ENCODE measurements around the gene NPHS1. TPM values are rescaled to one million over a fixed set of nuclear protein-coding genes. Genes with fewer than 3 reads are reported as not detected.

Gene NPHS1
- total and polyA plus RNA-seq, 4 donors = not detected

- intact Hi-C loops (cut with DNase I) = no loop called here
- no peaks in the 10 kb centered on the region for H3K9me3 ChIP-seq (ENCODE audit: control insufficient read depth, low read length)
These were observed 39.0 kb downstream of the NPHS1 start for GRCh38 chr19:35813043-35813890.

DNA sequence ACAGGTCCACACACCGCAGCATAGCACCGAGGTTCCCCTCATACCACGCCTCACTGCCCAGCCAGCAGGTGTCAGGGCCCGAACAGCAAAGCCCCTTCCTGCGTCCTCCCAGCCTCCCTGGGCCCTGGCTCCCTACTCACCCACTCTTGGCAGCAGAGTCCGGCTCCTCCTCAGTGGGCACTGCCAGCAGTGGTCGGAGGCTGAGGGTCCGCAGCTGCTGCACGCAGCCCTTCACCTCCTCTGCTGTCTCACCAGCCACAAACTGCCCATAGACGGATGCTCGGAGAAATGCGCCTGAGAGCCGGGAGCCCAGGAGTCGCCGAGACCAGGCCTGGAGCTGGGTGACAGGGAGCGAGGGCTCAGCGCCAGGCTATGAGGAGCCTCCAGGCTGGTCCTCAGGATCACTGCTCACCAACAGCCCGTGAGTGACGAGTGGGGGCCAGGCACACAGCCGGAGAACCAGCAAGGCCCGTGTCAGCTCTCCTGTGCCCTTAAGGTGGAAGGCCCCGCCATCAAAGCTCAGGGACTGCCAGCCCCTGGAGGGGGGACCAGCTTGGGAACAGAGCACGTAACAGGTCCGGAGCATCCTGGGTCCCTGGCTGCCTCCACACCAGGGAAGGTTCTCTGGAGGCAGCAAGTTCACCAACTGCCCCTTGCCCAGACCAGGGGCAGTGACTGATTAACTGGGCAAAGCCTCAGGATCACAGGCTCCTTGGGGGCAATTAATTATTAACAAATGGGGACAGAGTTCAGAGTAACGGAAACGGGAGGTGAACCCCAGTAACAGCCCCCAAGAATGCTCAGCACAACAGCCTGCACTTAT lies 39.9 kb downstream of the NPHS1 start, which contains the start of gene PRODH2:
PRODH2 (minus strand) TSS at position 626 of the 823 bp plus-strand sequence; CDS start at position 586, 40 bp downstream.
- no peak for DNase-seq
- no peaks in the 10 kb centered on the region for H3K4me1 ChIP-seq (ENCODE audit: control insufficient read depth in 1 of 2, insufficient read depth in 2 of 2, low read length in 2 of 2)

More at GRCh38 chr19:35813043-35813890, 39.0 kb downstream of the NPHS1 start:
- ATAC-seq (ENCODE audit: low FRiP score) = no peak
- Histone ChIP-seq H3K27ac (ENCODE audit: low read depth in 1 of 2, low read length in 2 of 2) (no peak overlapping the region), H3K4me1 (ENCODE audit: control insufficient read depth in 1 of 2, insufficient read depth in 2 of 2, low read length in 2 of 2) (no peaks in the 10 kb centered on the region), H3K27me3 (ENCODE audit: control insufficient read depth in 1 of 2, insufficient read depth in 2 of 2, low read length in 1 of 2) (no peaks in the 10 kb centered on the region), H3K36me3 (ENCODE audit: control insufficient read depth in 1 of 2, insufficient read depth in 2 of 2, low read length in 1 of 2) (no peaks in the 10 kb centered on the region), H3K4me3 (ENCODE audit: low read length in 2 of 2) (no peak overlapping the region)
- DNase-seq = no peak
- 82% methylated on average over 11 of the region's 11 CpGs for WGBS, 2 donors

DNA sequence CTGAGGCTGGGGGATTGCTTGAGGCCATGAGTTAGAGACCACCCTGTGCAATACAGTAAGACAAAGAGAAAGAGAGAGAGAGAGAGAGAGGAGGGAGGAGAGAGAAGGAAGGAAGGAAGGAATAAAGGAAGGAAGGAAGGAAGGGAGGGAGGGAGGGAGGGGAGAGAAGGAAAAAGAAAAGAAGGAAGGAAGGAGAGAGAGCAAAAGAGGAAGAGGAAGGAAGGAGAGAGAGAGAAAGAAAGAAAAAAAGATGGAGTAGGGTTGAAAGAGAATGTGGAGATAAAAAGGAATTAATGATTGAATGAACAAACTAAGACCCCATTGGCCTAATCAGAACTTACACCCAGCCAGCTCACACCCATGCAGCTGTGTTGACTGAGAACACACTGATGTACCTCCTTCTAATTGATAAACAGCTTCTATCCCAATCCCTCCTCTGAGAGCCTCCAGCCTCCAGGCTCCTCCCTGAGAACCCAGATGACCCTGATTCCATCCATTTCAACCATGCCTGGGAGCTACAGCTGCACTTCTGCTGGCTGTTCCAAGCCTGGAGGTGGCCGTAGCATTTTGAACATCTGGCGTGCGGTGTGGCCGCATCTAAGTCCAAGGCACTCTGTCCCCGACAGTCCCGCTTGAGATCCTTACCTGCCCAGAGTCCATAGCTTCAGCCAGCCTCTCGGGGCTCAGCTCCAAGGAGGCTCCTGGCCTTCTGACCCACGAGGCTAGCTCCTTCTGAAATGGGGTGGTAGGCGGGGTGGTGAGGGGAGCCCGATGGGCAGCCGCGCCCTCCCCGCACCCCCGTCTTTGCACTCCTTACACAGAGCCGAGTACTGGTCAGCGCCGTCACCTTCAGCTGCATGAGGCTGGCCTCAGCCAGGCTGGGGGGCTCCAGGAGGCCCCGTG lies 40.7 kb downstream of the NPHS1 start:
- Histone ChIP-seq H3K27ac (ENCODE audit: low read depth in 1 of 2, low read length in 2 of 2) (no peak overlapping the region), H3K4me1 (ENCODE audit: control insufficient read depth in 1 of 2, insufficient read depth in 2 of 2, low read length in 2 of 2) (no peaks in the 10 kb centered on the region), H3K4me3 (ENCODE audit: low read length in 2 of 2) (no peak overlapping the region), H3K36me3 (ENCODE audit: control insufficient read depth in 1 of 2, insufficient read depth in 2 of 2, low read length in 1 of 2) (no peaks in the 10 kb centered on the region), H3K27me3 (ENCODE audit: control insufficient read depth in 1 of 2, insufficient read depth in 2 of 2, low read length in 1 of 2) (no peaks in the 10 kb centered on the region), H3K9me3 (ENCODE audit: control insufficient read depth, low read length) (no peaks in the 10 kb centered on the region)
- no peak for DNase-seq
- peak; percentile 26 for ATAC-seq (ENCODE audit: low FRiP score)
- WGBS, 2 donors = 62 to 68% methylated on average over 13 to 18 of the region's 18 CpGs
- intact Hi-C loops (cut with DNase I) = no loop called here

More for the DNA sequence above, 39.9 kb downstream of the NPHS1 start, which contains the start of gene PRODH2:
- WGBS, 2 donors = 60 to 62% methylated on average over 26 of the region's 26 CpGs
- Histone ChIP-seq H3K27me3 (ENCODE audit: control insufficient read depth in 1 of 2, insufficient read depth in 2 of 2, low read length in 1 of 2) (no peaks in the 10 kb centered on the region), H3K27ac (ENCODE audit: low read depth in 1 of 2, low read length in 2 of 2) (no peak within 1 kb of the TSS), H3K36me3 (ENCODE audit: control insufficient read depth in 1 of 2, insufficient read depth in 2 of 2, low read length in 1 of 2) (no peaks in the 10 kb centered on the region), H3K4me3 (ENCODE audit: low read length in 2 of 2) (no peak within 1 kb of the TSS), H3K9me3 (ENCODE audit: control insufficient read depth, low read length) (no peaks in the 10 kb centered on the region)
- intact Hi-C loops (cut with DNase I) = no loop called here
- ATAC-seq (ENCODE audit: low FRiP score) = no peak

DNA sequence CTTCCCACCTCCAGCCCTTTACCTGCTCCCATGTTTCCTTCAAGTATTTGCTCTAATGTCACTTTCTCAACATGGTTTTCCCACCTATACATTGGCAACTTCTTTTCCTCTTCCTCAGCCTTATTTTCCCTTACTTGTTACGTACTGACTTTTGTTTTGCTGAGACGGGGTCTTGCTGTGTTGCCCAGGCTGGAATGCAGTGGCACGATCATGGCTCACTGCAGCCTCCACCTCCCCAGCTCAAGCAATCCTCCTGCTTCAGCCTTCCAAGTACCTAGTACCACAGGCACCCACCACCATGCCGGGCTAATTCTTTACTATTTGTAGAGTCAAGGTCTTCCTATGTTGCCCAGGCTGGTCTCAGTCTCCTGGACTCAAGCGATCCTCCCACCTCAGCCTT lies 44.7 kb downstream of the NPHS1 start:
- H3K27me3 ChIP-seq (ENCODE audit: control insufficient read depth in 1 of 2, insufficient read depth in 2 of 2, low read length in 1 of 2) = no peaks in the 10 kb centered on the region
- H3K9me3 ChIP-seq (ENCODE audit: control insufficient read depth, low read length) = no peaks in the 10 kb centered on the region
- no peak for ATAC-seq (ENCODE audit: low FRiP score)
- intact Hi-C loops (cut with DNase I) = no loop called here
- H3K4me3 ChIP-seq (ENCODE audit: low read length in 2 of 2) = no peak overlapping the region
- WGBS, 2 donors = 86% methylated on average over 5 of the region's 5 CpGs
- DNase-seq = no peak
- no peaks in the 10 kb centered on the region for H3K36me3 ChIP-seq (ENCODE audit: control insufficient read depth in 1 of 2, insufficient read depth in 2 of 2, low read length in 1 of 2)
- no peaks in the 10 kb centered on the region for H3K4me1 ChIP-seq (ENCODE audit: control insufficient read depth in 1 of 2, insufficient read depth in 2 of 2, low read length in 2 of 2)
- no peak overlapping the region for H3K27ac ChIP-seq (ENCODE audit: low read depth in 1 of 2, low read length in 2 of 2)

DNA sequence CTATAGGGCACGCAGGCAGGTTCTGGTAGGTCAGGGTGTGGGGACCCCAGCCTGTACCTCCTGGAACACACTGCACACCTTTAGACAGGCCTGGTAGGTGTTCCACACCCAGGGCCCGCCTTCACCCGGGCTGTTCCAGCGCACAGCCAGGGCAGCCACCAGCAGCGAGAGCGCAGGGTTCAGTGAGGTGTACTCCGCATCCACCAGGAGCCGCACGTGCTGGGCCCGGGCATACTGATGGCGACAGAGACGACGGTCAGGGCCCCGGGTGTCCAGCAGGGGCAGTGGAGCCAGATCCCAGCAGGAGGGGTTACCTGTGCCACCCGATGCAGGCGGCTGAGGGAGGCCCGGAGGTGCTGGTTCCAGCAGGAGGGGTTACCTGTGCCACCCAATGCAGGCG lies 45.7 kb downstream of the NPHS1 start:
- Histone ChIP-seq H3K4me1 (ENCODE audit: control insufficient read depth in 1 of 2, insufficient read depth in 2 of 2, low read length in 2 of 2) (no peaks in the 10 kb centered on the region), H3K9me3 (ENCODE audit: control insufficient read depth, low read length) (no peaks in the 10 kb centered on the region), H3K27ac (ENCODE audit: low read depth in 1 of 2, low read length in 2 of 2) (no peak overlapping the region), H3K4me3 (ENCODE audit: low read length in 2 of 2) (no peak overlapping the region), H3K36me3 (ENCODE audit: control insufficient read depth in 1 of 2, insufficient read depth in 2 of 2, low read length in 1 of 2) (no peaks in the 10 kb centered on the region), H3K27me3 (ENCODE audit: control insufficient read depth in 1 of 2, insufficient read depth in 2 of 2, low read length in 1 of 2) (no peaks in the 10 kb centered on the region)
- ATAC-seq (ENCODE audit: low FRiP score) = no peak
- no peak for DNase-seq
- WGBS, 2 donors = 82 to 87% methylated on average over 18 of the region's 18 CpGs
- intact Hi-C loops (cut with DNase I) = no loop called here

GRCh38 chr19:35805526-35806102 lies 46.7 kb downstream of the NPHS1 start:
- Histone ChIP-seq H3K27ac (ENCODE audit: low read depth in 1 of 2, low read length in 2 of 2) (no peak overlapping the region), H3K4me3 (ENCODE audit: low read length in 2 of 2) (no peak overlapping the region), H3K27me3 (ENCODE audit: control insufficient read depth in 1 of 2, insufficient read depth in 2 of 2, low read length in 1 of 2) (no peaks in the 10 kb centered on the region), H3K9me3 (ENCODE audit: control insufficient read depth, low read length) (no peaks in the 10 kb centered on the region), H3K36me3 (ENCODE audit: control insufficient read depth in 1 of 2, insufficient read depth in 2 of 2, low read length in 1 of 2) (no peaks in the 10 kb centered on the region), H3K4me1 (ENCODE audit: control insufficient read depth in 1 of 2, insufficient read depth in 2 of 2, low read length in 2 of 2) (no peaks in the 10 kb centered on the region)
- WGBS, 2 donors = 64 to 68% methylated on average over 5 of the region's 5 CpGs
- intact Hi-C loops (cut with DNase I) = no loop called here
- ATAC-seq (ENCODE audit: low FRiP score) (no peak), DNase-seq (no peak)

GRCh38 chr19:35801828-35802227 lies 50.5 kb downstream of the NPHS1 start:
- Histone ChIP-seq H3K4me3 (ENCODE audit: low read length in 2 of 2) (no peak overlapping the region), H3K27ac (ENCODE audit: low read depth in 1 of 2, low read length in 2 of 2) (no peak overlapping the region), H3K36me3 (ENCODE audit: control insufficient read depth in 1 of 2, insufficient read depth in 2 of 2, low read length in 1 of 2) (no peaks in the 10 kb centered on the region), H3K27me3 (ENCODE audit: control insufficient read depth in 1 of 2, insufficient read depth in 2 of 2, low read length in 1 of 2) (no peaks in the 10 kb centered on the region), H3K4me1 (ENCODE audit: control insufficient read depth in 1 of 2, insufficient read depth in 2 of 2, low read length in 2 of 2) (no peaks in the 10 kb centered on the region), H3K9me3 (ENCODE audit: control insufficient read depth, low read length) (no peaks in the 10 kb centered on the region)
- intact Hi-C loops (cut with DNase I) = no loop called here
- 57 to 59% methylated on average over 3 of the region's 3 CpGs for WGBS, 2 donors
- DNase-seq (no peak), ATAC-seq (ENCODE audit: low FRiP score) (no peak)

DNA sequence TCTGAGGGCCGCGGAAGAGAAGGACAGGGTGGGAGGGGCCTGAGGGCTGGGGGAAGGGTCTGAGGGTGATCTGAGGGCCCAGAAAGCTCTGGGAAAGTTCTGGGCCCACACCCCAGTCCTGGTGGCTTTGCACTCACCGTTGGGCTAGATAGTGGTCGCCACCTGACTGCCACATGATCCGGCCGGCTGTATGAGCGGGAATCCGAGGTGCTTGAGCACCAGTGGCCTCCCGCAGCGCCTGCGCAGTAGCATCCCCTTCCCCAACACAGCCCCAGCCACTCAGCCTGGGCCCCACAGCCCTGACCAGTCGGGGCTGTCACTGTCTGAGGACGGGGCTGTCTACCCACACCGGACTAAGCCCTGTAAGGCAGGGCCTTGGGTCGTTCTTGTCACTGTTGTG lies 54.6 kb downstream of the NPHS1 start:
- Histone ChIP-seq H3K9me3 (ENCODE audit: control insufficient read depth, low read length) (no peaks in the 10 kb centered on the region), H3K27me3 (ENCODE audit: control insufficient read depth in 1 of 2, insufficient read depth in 2 of 2, low read length in 1 of 2) (no peaks in the 10 kb centered on the region), H3K4me3 (ENCODE audit: low read length in 2 of 2) (no peak overlapping the region), H3K27ac (ENCODE audit: low read depth in 1 of 2, low read length in 2 of 2) (no peak overlapping the region), H3K36me3 (ENCODE audit: control insufficient read depth in 1 of 2, insufficient read depth in 2 of 2, low read length in 1 of 2) (no peaks in the 10 kb centered on the region), H3K4me1 (ENCODE audit: control insufficient read depth in 1 of 2, insufficient read depth in 2 of 2, low read length in 2 of 2) (no peaks in the 10 kb centered on the region)
- 3% methylated on average over 10 to 15 of the region's 15 CpGs for WGBS, 2 donors
- ATAC-seq (ENCODE audit: low FRiP score) = no peak
- intact Hi-C loops (cut with DNase I) = no loop called here
- no peak for DNase-seq

Data from aorta (tissue), 5 donors.